GM12878 (cell line): ENCODE data around the gene FXYD1. TPM values are rescaled to one million over a fixed set of nuclear protein-coding genes. Genes with fewer than 3 reads are reported as not detected.

ENCODE experiments used
- ATAC-seq: fragments of 200-7000 bp; cut with Tn5 transposase; 3 replicates; pipeline ENCODE4 v1.9.1; 2020; ENCODE audit warnings: mild to moderate bottlenecking, moderate library complexity
- BruUV-seq: library from RNA; stranded (reverse); fragments of 400-500 nt; replicated peaks from 2 replicates; lab custom pipeline; 2021; lab: Mats Ljungman, UMichigan
- CTCF ChIA-PET: fragments of 300-600 bp; sonication (Branson Sonifier 250); formaldehyde crosslinking; extraction: SDS; loops from one replicate; lab custom pipeline; 2021; ENCODE audit warnings: inconsistent platforms; lab: Yijun Ruan, JAX
- POLR2A ChIA-PET: fragments of 350-600 bp; formaldehyde crosslinking; extraction: SDS; loops from one replicate; lab custom pipeline; 2021; ENCODE audit warnings: inconsistent platforms; lab: Charles Lee
- RAD21 ChIA-PET: fragments of 300-600 bp; sonication (Branson Sonifier 250); formaldehyde crosslinking; loops from one replicate; lab custom pipeline; 2023; ENCODE audit warnings: antibody characterized with exemption; ENCODE audit not compliant: unreplicated experiment; lab: Charles Lee
- SMC1A ChIA-PET: fragments of 300-600 bp; sonication (Branson Sonifier 250); formaldehyde crosslinking; loops from one replicate; lab custom pipeline; 2023; ENCODE audit not compliant: unreplicated experiment, uncharacterized antibody; lab: Charles Lee
- DNase-seq: peaks from one replicate; pipeline ENCODE4 v3.0.0-alpha.2; 2011; ENCODE audit warnings: low read depth, low spot score
- FAIRE-seq: peaks from 3 replicates; lab custom pipeline; 2011; peaks lifted over from hg19 to GRCh38; lab: Jason Lieb, UNC
- H2AFZ ChIP-seq: 2 replicates; pipeline ENCODE4 v1.6.0; 2011; ENCODE audit warnings: low read depth, low read length, control low read depth; ENCODE audit not compliant: control insufficient read depth
- H3K27ac ChIP-seq: 2 replicates; pipeline ENCODE4 v1.5.1; 2011; ENCODE audit warnings: control low read depth; ENCODE audit not compliant: control insufficient read depth, insufficient read depth
- H3K27me3 ChIP-seq, 2 experiments: replicated peaks in 1 of 2; 2 replicates each; pipeline versions ENCODE4 v1.6.0 to v1.6.1; 2011; ENCODE audit warnings: low read length in 1 of 2; ENCODE audit not compliant: control insufficient read depth in 2 of 2, insufficient read depth in 2 of 2
- H3K36me3 ChIP-seq, 2 experiments: 2 replicates each; pipeline ENCODE4 v1.5.1; 2011; ENCODE audit warnings: low read length in 1 of 2; ENCODE audit not compliant: control insufficient read depth in 2 of 2, insufficient read depth in 2 of 2
- H3K4me1 ChIP-seq: 2 replicates; pipeline ENCODE4 v1.6.1; 2011; ENCODE audit warnings: mild to moderate bottlenecking, low read length, moderate library complexity, mixed read lengths; ENCODE audit not compliant: control insufficient read depth, insufficient read depth
- H3K4me2 ChIP-seq: 2 replicates; pipeline ENCODE4 v1.6.0; 2011; ENCODE audit warnings: control low read depth; ENCODE audit not compliant: control insufficient read depth, insufficient read depth
- H3K4me3 ChIP-seq: fragments of 200-600 bp; sonication (generic); 2 replicates; pipeline ENCODE4 v1.5.1; 2016
- H3K79me2 ChIP-seq: 2 replicates; pipeline ENCODE4 v1.6.0; 2011; ENCODE audit warnings: low read length; ENCODE audit not compliant: control insufficient read depth, insufficient read depth
- H3K9ac ChIP-seq: 2 replicates; pipeline ENCODE4 v1.8.0; 2011; ENCODE audit warnings: low read length, control low read depth, mixed read lengths; ENCODE audit not compliant: control insufficient read depth, insufficient read depth
- H3K9me3 ChIP-seq: replicated peaks from 3 replicates; pipeline ENCODE4 v1.5.1; 2011; ENCODE audit warnings: mild to moderate bottlenecking, low read length; ENCODE audit not compliant: control insufficient read depth, insufficient read depth
- H4K20me1 ChIP-seq: 2 replicates; pipeline ENCODE4 v1.6.0; 2011; ENCODE audit not compliant: control insufficient read depth, insufficient read depth
- ATF3 ChIP-seq: IDR thresholded peaks from 2 replicates; pipeline ENCODE4 v1.6.1; 2011; ENCODE audit warnings: low read depth, mild to moderate bottlenecking, low read length, moderate library complexity, borderline replicate concordance; ENCODE audit errors: extremely low read depth
- BCL11A ChIP-seq: IDR thresholded peaks from 2 replicates; pipeline ENCODE4 v1.6.1; 2011; ENCODE audit warnings: low read depth, low read length
- CBFB ChIP-seq: IDR thresholded peaks from 2 replicates; pipeline ENCODE4 v1.6.1; 2016; ENCODE audit warnings: antibody characterized with exemption, low read depth
- IKZF1 ChIP-seq: fragments of 450-650 bp; conservative IDR thresholded peaks from 2 replicates; pipeline ENCODE4 v1.6.1; 2017; ENCODE audit warnings: antibody characterized with exemption, mild to moderate bottlenecking
- MYB ChIP-seq: fragments of 150-350 bp; IDR thresholded peaks from 2 replicates; pipeline ENCODE4 v1.6.1; 2014; ENCODE audit warnings: mild to moderate bottlenecking, low read depth, low read length, borderline replicate concordance
- PKNOX1 ChIP-seq: fragments of 450-650 bp; IDR thresholded peaks from 2 replicates; pipeline ENCODE4 v1.6.1; 2016; ENCODE audit warnings: mild to moderate bottlenecking
- TAF1 ChIP-seq: IDR thresholded peaks from 2 replicates; pipeline ENCODE4 v1.6.1; 2011; ENCODE audit warnings: mild to moderate bottlenecking, low read depth, low read length, borderline replicate concordance
- ZNF217 ChIP-seq: fragments of 450-650 bp; IDR thresholded peaks from 2 replicates; pipeline ENCODE4 v1.6.1; 2017; ENCODE audit warnings: antibody characterized with exemption, mild to moderate bottlenecking
- ZNF592 ChIP-seq: fragments of 450-650 bp; IDR thresholded peaks from 2 replicates; pipeline ENCODE4 v1.6.1; 2017; ENCODE audit warnings: mild to moderate bottlenecking, moderate library complexity
- ZNF687 ChIP-seq: fragments of 450-650 bp; IDR thresholded peaks from 2 replicates; pipeline ENCODE4 v1.6.1; 2017; ENCODE audit warnings: mild to moderate bottlenecking, moderate library complexity
- whole genome bisulfite sequencing: methylation state at CpG from one replicate; pipeline ENCODE4 v1.1.6; 2016; ENCODE audit warnings: low lambda C conversion rate; ENCODE audit not compliant: insufficient replicate concordance, insufficient coverage; ENCODE audit errors: missing lambda C conversion rate; 5-methylcytosine and 5-hydroxymethylcytosine counted together
- in situ Hi-C: fragments of 300-500 bp; cut with MboI; formaldehyde crosslinking; loops from 9 replicates; pipeline ENCODE4 v1.14.3; 2018; ENCODE audit warnings: mixed read lengths
- intact Hi-C: fragments of 100-400 bp; cut with micrococcal nuclease; formaldehyde crosslinking; loops from one replicate; pipeline ENCODE4 v1.14.2; 2022; ENCODE audit not compliant: unreplicated experiment
- polyA plus RNA-seq, 11 experiments: library from polyadenylated mRNA; depleted of rRNA in 4 of 11; unstranded in 6 of 11; stranded (reverse) in 5 of 11; fragments of >200 nt; fragmentation: Nextera tagmentation in 4 of 11; fragmentation: Illumina TruSeq in 1 of 11; extraction: Ambion mirVana in 4 of 11; extraction: Trizol in 1 of 11; gene quantifications; 1 replicate in 1 of 11; 2 replicates in 10 of 11; pipeline versions ENCODE4 v1.2.1 to v1.2.3, GENCODE V29; 2011 to 2016; ENCODE audit warnings: inconsistent platforms in 2 of 11, missing spikeins in 2 of 11, low read depth in 1 of 11
- total RNA-seq, 4 experiments: library from RNA; depleted of rRNA in 3 of 4; stranded (reverse); fragments of >200 nt in 3 of 4; fragmentation: Illumina TruSeq in 1 of 4; extraction: Trizol in 1 of 4; gene quantifications; 2 replicates each; pipeline versions ENCODE4 v1.2.1 to v1.2.3, GENCODE V29; 2013 to 2021

FXYD1 gene
- total and polyA plus RNA-seq, 10 of the 15 experiments (the other 5 are each of a cell fraction or from before 2014, with no cell fraction given) = 0.34 to 1.2 (median 0.49) TPM; not detected in 4

- TF ChIP-seq ZNF687 (no peak), IKZF1 (no peak), BCL11A (no peak), ZNF217 (no peak)
These were observed 29.1 kb upstream of the FXYD1 start (continued) for GRCh38 chr19:35109395-35110112.

GRCh38 chr19:35110974-35111373 is 27.6 kb upstream of the FXYD1 start:
- no TSS peak for BruUV-seq
- TF ChIP-seq MYB (no peak), CBFB (no peak), TAF1 (no peak), ATF3 (no peak), ZNF592 (no peak), PKNOX1 (no peak)

More at GRCh38 chr19:35110974-35111373, 27.6 kb upstream of the FXYD1 start:
- Histone ChIP-seq H3K4me2 (no peak overlapping the region), H4K20me1 (no peaks in the 10 kb centered on the region), H3K79me2 (no peaks in the 10 kb centered on the region), H3K9ac (no peak overlapping the region), H3K4me3 (no peak overlapping the region), H2AFZ (no peak overlapping the region), H3K36me3 (no peaks in the 10 kb centered on the region), H3K4me1 (no peaks in the 10 kb centered on the region), H3K27me3 (peaks cover 0 to 2% of the 10 kb centered on the region in 2 experiments; a peak in 1 of 4 replicates), H3K27ac (no peak overlapping the region), H3K9me3 (no peaks in the 10 kb centered on the region; the same call in 2 of the 3 replicates)
- intact Hi-C loops = no loop called here
- ChIA-PET POLR2A (no interaction called here), RAD21 (interaction anchor here (1.7 to 1.9 kb wide), 2 partner anchors 30 to 41 kb away, joined by 4 to 6 read pairs; no protein-coding TSS in a partner anchor), SMC1A (interaction anchor here (1.5 kb wide), 1 partner anchor 41 kb away, joined by 5 read pairs; no protein-coding TSS in a partner anchor), CTCF (interaction anchor here (1.1 to 1.4 kb wide), 2 partner anchors 30 to 106 kb away, joined by 3 to 5 read pairs; no protein-coding TSS in a partner anchor)
- no peak for ATAC-seq
- in situ Hi-C loops = no loop called here
- no peak for DNase-seq
- FAIRE-seq = no peak
- 55% methylated on average over 6 of the region's 9 CpGs for WGBS
